ENCODE results near the gene VBP1.
"Not testable (repeated sequence)": the region's sequence is repeated elsewhere in the genome, so short reads cannot be mapped to it uniquely, and the experiment has no call there.

Gene VBP1, protein sequence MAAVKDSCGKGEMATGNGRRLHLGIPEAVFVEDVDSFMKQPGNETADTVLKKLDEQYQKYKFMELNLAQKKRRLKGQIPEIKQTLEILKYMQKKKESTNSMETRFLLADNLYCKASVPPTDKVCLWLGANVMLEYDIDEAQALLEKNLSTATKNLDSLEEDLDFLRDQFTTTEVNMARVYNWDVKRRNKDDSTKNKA

DNA sequence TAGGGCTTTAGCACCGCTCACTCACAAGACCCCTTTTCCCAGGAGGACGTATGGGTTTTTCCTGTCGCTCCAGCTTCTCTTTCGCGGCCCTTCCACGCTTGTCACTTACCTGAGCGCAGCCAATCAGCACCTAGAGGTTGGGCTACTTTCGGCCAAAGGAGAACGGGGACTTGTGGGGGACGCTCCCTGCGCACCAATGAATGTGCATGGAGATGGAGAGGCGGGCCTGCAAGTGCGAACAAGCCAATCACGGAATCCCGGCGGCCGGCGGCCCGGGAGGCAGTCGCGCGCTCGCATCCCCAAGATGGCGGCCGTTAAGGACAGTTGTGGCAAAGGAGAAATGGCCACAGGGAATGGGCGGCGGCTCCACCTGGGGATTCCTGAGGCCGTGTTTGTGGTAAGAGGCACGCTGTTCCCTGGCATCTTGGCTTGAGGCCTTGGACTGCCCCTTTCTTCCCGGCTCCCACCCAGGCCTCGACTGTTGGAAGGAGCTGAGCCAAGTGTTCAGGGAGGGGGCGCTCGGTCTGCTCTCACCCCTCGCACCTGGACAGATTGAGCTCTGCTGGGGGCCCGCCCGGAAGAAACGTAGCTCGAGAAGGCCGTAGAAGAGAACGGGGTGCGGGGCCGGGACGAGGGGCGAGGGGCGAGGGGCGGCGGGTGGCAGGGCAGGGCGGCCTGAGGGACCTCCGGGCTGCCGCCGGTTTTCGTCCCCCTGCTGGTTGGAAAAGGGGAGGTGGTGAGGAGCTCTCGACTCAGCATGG, at the start of gene VBP1:
TSS of gene VBP1 (plus strand) at position 282 of the 761 bp plus-strand sequence. CDS start at position 305, 23 bp downstream.
- peak; percentile 81 for DNase-seq (ENCODE audit: low spot score)

DNA sequence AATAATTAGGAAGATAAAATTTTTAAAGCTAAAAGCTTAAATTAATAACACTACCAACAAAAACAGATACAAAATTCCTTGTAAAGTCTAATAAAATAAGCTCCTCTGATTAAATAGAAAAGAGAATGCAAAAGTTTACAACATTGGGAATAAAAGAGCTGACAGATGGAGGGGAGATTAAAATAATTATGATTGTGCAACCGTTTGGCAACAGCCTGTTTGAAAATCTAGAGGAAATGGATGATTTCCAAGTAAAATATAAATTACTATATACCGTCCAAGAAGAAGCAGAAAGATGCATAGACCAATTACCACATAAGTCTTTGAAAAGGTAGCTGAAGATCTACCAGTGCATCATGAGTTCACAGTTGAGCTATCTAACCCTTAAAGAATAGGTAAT, 46.4 kb upstream of the VBP1 start:
- DNase-seq (ENCODE audit: low spot score), result no peak

DNA sequence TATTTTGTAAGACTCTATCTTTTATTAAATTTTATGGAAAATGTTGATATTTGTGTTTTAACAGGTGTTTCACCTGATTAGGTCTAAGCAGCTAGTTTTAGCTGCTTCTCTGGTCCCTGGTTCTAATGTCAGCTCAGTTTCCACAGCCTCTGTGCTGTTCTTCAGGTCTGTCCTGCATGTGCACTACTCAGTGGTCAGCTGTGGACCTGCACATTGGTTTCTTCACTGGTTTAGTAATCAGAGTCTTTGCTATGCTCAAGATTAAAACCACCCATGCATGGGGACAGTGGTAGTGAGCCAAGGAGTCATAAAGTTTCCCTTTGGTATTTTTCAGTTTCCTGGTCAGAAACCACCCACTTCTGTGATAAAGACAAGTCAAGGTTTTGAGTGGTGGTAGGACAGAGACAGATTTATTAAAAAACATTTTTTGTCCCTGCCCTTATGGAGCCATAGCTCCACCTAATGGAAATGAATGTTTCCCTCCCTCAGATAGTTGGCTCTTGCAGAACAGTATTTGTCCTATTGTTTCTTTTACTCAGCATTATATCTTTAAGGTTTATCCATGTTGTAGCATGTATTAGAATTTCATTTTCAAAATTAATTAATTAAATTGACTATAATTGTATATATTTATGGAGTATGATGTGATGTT, 36.8 kb upstream of the VBP1 start:
- no peak for DNase-seq (ENCODE audit: low spot score)

DNA sequence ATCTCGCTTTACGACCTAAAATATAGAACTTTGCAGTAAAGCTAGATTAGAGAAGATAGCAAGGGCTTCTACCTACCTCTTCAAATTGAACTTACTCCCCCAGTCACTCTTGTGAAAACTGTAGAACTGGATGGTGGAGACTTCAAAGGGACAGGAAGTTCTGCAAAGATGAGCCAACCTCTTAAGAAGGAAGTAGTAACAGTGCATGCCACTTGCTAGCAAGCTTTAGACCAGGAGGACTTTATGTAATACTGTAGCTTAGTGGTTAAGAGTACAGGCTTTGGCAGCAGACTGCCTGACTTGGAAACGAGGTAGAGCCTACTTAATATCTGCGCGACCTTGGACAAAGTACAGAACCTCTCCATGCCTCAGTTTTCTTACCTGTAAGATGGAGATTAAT, 27.5 kb upstream of the VBP1 start:
- no peak for DNase-seq (ENCODE audit: low spot score)

DNA sequence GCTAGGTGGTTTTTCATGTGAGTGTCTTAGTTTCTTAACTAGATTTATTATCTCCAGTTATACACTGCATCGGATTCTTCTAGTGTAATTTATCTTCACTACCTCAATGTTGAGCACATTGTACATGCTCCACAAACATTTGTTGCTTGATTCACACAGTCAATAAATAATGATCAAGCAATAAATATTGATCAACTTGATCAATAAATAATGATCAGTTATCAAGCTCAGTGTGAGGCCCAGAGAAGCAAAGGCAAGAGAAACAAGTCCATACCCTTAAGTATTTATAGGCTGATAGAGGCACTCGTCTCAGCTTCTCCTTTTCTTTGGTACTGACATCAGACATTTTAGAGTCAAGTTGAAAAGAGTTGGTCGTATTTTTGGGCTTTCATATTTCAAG, 5.1 kb upstream of the VBP1 start:
- DNase-seq (ENCODE audit: low spot score), result no peak

DNA sequence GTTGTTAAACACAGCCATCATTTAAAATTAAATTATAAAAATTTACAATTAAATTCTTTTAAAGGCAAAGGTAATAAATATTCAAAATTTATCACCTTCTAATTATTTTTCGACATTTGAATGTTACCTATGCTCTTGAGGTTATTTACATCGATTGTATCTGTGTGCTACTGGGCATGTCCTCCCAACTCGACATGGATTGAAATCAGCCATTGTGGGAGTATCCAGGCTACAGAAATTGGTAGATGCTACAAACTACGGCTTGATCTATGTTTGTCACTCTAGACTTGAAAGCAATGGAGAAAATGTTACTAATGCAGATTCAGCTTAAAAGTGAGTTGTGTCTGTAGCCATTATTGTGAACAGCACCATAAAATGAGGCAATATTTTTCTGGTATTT, 2.5 kb upstream of the VBP1 start:
- DNase-seq (ENCODE audit: low spot score), result no peak

DNA sequence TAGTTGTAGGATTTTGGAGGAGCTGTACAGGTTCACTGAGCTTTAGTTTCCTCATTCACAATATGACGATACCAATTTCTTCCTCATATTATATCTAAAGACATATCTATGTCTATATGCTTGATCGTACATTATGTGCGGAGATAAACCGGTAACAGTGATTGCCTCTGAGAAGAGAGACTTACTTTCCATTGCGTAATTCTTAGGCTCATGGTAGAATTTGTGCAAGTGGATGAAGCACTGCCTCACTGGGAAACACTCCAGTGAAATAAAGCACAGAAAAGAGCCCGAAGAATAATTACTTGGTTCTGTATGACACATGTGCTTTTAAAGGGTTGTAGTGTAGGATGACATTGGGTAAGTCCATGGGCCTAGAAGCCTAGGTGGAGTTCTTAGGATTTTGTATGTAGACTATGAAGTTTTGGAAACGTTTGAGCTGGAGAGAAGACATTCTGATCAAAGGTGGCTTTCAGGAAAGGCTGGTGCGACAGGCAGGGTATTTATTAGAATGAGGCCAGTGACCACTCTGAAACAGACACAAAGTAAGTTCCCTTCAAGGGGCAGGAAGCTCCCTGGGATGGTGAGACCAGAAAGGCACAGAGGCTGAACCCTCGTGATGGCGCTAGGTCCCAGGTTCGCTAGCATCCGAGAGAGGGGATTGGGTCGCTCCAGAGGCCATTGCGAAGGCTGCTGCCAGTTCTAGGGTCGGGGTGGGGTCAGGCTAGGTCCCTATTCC, 649 bp upstream of the VBP1 start:
- DNase-seq (ENCODE audit: low spot score), result no peak

DNA sequence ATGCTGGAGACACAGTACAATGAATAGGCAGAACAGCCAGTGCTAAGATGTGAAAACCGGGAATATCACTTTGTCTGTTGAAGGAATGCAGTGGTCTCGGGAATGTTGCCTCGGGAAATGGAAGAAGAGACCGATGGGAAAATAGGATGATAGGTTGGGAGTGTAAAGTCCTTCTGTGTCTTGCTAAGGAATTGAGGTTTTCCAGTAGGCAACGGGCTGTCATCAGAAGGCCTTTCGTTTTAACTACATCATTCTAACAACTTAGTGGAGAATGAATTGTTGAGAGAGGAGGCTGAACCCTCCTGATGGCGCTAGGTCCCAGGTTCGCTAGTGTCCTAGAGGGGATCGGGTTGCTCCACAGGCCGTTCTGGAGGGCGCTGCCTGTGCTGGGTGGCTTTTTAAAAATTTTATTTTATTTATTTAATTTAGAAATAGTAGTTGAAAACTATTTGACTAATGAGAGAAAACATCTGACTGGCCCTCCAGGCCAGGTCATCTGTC, 730 bp downstream of the VBP1 start:
- no peak for DNase-seq (ENCODE audit: low spot score)

DNA sequence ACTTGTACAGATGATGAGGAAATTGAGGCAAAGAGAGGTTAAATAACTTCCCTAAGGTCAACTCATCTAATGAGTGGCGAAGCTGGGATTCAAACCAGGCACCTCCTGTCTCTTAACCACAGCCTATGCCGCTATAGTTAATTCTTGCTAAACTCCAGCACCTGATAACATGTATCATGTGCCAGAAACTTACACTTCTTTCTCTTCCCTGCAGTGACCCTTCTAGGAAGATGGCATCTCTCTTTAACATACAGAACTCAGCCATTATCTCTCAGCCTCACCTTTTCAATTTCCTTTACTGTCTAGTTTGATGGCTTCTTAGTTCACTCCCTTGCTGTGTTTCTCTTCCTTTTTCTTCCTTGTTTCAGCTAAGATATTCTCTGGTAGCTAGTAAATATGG, 2.5 kb downstream of the VBP1 start:
- no peak for DNase-seq (ENCODE audit: low spot score)

DNA sequence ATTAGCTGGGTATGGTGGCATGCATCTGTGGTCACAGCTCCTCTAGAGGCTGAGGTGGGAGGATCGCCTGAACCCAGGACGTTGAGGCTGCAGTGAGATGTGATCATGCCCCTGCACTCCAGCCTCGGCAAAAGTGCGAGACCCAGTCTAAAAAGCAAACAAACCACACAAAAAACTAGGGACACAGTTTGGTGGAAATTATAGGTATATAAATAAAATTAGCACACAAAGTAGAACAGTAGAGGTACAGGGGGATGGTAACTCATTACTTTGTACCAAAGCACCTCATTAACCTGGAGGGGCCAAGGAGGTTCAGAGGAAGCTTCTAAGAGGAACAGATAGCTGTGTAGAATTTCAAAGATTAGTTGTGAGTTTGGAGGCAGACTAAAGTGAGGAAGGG, 5.1 kb downstream of the VBP1 start:
- no peak for DNase-seq (ENCODE audit: low spot score)

DNA sequence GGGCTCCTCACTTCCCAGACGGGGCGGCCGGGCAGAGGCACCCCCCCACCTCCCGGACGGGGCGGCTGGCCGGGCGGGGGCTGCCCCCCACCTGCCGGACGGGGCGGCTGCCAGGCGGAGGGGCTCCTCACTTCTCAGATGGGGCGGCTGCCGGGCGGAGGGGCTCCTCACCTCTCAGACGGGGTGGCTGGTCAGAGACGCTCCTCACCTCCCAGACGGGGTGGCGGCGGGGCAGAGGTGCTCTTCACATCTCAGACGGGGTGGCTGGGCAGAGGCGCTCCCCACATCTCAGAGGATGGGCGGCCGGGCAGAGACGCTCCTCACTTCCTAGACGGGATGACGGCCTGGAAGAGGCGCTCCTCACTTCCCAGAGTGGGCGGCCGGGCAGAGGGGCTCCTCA, 7.5 kb downstream of the VBP1 start:
- not testable (repeated sequence) for DNase-seq (ENCODE audit: low spot score)

DNA sequence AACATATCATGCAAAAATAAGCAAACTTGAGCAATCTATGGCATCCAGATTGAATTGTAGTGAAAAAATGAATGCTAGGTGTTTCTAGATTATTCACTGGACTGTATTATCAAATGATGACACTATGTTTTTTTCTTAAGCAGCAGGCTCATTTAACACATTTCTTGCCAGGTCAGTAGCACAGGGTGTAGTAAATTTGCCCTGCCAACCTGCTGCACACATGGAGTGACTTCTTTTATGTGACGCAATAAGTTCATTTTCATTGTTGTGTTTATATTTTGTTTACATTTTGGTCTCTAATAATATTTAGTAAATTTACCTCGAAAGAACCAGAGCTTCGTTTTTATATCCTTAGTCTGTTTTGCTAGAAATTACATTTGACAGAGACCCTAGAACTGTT, 9.5 kb downstream of the VBP1 start:
- no peak for DNase-seq (ENCODE audit: low spot score)

DNA sequence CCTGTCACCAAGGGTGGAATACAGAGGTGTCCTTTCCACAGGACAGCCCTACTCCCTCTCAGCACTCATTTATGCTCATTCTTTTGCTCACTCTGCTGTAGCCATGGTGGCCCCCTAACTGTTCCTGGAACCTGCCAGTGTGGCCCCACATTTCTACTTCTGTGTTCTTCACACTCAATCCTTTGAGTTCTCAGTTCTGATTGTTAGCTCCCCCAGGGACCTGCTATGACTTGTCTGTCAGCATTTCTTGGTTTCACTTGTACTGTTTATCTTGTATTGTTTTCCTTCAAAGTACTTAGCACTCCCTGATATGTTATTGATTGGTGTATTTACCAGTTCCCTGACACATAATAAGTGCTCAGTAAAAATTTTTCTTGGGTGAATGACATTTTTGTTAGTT, 14.9 kb downstream of the VBP1 start:
- DNase-seq (ENCODE audit: low spot score), result no peak

DNA sequence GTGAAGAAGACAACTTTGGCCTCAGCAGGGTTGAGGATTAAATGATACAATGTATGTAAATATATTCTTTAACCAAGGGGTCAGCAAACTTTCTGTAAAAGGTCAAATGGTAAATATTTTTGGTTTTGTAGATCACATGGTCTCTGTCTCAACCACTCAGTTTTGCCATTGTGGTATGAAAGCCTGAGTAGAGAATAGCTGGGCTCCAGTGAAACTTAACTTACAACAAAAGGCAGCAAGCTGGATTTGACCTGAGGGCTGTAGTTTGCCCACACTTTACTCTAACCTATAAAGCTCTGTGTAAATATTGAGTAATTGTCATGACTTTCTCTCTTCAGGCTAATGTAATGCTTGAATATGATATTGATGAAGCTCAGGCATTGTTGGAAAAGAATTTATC, 19.6 kb downstream of the VBP1 start:
- DNase-seq (ENCODE audit: low spot score), result no peak

DNA sequence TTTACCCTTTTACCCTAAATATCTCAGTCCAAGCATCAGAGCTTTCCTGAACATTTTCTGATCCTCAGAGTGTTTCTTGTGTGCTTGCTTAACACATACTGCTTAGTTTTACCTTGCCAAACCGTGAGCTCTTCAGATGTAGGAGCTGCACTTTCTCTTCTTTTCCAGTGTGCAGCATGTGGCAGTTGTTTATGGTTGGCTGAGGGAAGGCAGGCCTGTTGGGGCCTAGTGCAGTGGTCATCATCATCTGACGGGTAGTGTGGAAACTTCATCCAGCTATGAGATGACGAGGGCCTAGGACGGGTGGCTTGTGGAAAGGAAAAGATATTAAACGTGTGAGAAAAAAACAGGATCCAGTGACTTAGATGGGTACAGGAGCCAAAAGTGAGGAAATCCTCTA, 21.5 kb downstream of the VBP1 start:
- DNase-seq (ENCODE audit: low spot score), result no peak

DNA sequence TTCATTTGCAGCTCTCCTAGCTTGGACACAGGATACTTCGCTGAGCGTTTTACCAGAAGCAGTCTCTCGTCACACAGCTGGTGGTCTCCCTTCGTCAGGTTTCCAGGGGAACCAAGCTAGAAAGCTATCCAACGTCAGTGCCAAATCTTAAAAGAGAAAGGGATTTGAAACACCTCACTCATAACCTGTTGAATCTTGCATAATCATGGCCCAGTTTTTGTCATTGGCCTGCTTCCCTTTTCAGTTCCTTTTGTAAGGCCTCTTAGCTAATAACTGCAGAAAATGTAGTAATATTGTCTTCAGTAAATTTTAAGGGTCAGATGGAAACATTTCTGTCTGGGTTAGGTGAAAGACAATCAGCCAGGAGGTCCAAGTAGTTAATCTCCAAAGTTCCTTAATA, 26.0 kb downstream of the VBP1 start:
- DNase-seq (ENCODE audit: low spot score), result no peak

DNA sequence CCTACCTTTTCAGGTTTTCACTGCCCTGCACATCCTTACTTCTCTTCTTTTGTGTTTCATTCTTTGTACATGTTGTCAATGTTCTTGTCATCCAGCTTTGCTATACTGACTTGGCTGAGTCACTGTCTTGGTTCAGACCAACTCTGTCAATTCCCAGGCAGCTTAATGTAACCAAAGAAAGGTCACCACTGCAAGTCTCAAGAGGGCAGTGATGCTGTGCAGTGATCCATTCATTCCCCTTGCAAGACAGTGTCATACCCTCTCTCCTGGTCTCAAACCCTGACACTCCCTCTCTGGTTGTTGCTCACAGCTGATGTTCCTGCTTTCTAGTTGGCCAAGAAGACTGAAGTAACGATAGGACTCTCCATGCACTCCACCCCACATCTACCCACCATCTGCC, 30.5 kb downstream of the VBP1 start:
- no peak for DNase-seq (ENCODE audit: low spot score)

DNA sequence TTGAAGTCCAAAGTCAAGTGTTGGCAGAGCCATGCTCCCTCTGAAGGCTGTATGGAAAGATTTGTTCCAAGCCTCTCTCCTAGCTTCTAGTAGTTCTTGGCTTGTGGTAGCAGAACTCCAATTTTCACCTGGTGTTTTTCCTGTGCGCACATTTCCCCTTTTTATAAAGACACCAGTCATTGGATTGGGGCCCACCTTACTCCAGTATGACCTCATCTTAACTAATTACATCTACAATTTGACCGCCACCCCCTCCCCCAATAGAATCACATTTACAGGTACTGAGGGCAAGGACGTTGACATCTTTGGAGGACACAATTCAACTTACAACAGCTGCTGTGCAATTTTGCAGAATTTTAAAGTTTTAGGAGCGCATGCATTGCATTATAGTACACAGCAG, 31.2 kb downstream of the VBP1 start:
- no peak for DNase-seq (ENCODE audit: low spot score)

DNA sequence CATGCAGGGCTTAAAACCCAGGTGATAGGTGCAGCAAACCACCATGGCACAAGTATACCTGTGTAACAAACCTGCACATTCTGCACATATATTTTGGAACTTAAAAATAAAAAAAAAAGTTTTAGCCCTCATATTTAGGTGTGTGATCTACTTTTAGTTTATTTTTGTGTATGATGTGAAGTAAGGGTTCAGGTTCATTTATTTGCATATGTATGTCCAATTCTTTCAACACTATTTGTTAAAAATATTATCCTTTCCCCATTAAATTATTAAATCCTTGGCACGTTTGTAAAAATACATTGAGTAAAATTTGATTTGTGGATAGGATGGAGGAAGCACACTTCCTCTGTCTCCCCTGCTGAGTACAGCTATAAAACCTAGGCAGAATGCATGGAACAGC, 35.1 kb downstream of the VBP1 start:
- DNase-seq (ENCODE audit: low spot score), result no peak

DNA sequence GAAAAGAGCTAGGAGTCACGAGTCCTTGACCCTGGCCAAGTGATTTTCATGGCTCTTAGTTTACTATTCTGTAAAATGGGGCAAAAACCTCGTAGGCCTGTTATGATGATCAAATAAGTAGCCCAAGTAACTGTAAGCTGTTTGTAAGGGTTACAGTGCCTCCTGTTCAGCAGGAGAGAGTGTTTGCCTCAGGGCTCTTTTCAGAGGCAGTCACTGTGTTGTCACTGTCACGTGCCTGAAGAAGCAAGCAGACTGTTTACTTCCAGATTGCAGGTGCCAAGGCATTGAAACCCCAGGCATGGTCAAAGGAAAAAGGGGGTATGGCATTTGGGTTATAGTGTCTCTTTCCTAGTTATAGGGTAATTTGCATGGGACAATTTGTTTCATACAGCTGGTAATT, 43.5 kb downstream of the VBP1 start:
- DNase-seq (ENCODE audit: low spot score), result no peak

DNA sequence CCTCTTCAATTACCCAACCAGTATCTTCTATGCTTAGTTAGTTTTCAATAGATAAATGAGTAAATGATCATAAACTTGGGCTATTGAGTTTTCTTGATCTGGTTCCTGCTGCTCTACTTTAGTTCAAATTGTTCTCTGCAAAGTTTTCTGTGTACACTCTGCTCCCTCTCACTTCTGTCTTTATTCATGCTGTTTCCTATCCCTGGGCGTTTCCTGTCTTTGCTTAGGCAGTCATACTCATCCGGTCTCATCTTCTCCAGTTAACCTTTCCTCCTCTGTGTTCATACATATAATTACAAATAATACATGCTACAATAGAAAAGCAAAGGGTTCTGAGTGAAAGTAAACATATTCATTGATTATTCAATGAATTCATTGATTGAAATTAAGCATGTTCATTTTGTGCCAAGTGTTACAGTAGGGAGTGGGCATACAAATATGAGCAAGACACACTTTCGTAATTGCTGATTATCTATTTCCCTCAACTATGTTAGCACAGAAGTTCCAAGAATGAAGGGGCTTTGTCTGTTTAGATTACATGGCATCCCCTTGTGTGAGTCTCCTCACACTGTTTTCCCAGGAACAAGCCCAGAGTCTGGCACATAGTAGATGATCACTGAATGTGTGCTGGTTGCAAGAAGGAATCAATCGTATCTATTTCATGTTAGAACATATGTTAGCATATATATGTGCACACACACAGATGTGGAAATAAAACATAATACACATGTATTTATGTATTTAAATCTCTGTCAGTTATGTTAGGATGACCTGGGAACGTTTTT, 46.9 kb downstream of the VBP1 start:
- DNase-seq (ENCODE audit: low spot score), result no peak
